ENCODE measurements around the gene CASZ1.
A peak's percentile ranks its signal among the peaks of the same experiment; 100 is the strongest.

CASZ1 gene

DNA sequence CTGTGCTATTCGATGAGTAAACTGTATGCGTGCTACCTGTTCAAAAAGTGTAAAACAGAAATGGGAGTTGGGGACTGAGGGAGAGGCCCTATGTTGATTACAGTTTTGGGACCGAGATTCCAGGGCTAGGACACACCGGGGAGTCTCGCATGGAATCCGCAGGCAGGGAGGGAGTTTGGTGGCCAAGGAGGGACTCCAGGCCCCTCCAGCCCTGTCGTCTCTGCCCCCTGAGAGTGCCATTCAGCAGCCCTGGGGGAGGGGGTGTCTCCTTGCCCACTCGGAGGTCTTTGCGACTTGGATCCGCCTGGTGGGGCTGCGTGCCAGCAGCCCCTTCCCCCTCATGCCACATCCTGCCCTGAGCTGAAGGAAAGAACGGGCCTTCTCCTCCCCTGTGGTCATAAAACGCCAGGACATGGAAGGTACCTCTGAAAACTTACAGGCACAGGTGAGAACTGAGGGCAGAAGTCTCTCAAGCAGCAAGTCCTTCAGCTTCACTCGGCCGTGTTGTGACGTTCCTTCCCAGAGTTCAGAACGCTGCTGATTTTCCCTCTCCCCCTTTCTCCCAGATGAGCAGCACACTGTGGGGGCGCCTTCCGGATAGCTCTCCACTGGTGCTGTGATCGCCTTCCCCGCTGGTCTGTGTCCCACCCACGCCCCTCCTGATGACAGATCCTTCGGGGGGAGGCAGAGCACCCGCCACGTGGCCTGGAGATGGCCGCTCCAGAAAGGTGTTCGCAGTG, 180.3 kb downstream of the CASZ1 start:
- H3K4me1 Mint-ChIP-seq (ENCODE audit: low read depth), result no peaks in the 10 kb centered on the region
- H3K36me3 Mint-ChIP-seq, result no peaks in the 10 kb centered on the region
- H3K27ac Mint-ChIP-seq, result no peak overlapping the region
- H3K4me3 Mint-ChIP-seq, result no peak overlapping the region
- H3K9me3 Mint-ChIP-seq (ENCODE audit: low read depth), result no peaks in the 10 kb centered on the region
- no peaks in the 10 kb centered on the region for H3K27me3 Mint-ChIP-seq

DNA sequence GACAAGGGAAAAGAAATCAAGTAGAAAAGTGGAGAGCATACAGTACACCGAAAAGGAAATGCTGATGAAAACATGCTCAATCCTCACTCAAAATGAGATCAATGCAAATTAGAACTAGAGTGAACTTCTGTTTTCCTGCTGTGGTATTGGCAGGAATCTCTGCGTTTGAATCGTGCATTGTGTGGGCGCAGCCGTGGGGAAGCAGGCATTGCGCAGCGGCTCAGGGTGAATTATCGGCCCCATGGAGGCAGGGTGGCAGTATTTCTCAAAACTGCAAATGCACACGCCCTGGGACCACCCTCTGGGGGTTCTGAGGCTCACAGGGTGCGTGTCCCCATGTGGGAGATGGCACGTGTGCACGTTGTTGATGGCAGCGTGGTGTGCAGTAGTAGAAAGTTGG, 181.1 kb downstream of the CASZ1 start:
- Mint-ChIP-seq H3K4me3 (no peak overlapping the region), H3K9me3 (ENCODE audit: low read depth) (no peaks in the 10 kb centered on the region), H3K36me3 (no peaks in the 10 kb centered on the region), H3K27me3 (no peaks in the 10 kb centered on the region), H3K4me1 (ENCODE audit: low read depth) (no peaks in the 10 kb centered on the region), H3K27ac (no peak overlapping the region)

DNA sequence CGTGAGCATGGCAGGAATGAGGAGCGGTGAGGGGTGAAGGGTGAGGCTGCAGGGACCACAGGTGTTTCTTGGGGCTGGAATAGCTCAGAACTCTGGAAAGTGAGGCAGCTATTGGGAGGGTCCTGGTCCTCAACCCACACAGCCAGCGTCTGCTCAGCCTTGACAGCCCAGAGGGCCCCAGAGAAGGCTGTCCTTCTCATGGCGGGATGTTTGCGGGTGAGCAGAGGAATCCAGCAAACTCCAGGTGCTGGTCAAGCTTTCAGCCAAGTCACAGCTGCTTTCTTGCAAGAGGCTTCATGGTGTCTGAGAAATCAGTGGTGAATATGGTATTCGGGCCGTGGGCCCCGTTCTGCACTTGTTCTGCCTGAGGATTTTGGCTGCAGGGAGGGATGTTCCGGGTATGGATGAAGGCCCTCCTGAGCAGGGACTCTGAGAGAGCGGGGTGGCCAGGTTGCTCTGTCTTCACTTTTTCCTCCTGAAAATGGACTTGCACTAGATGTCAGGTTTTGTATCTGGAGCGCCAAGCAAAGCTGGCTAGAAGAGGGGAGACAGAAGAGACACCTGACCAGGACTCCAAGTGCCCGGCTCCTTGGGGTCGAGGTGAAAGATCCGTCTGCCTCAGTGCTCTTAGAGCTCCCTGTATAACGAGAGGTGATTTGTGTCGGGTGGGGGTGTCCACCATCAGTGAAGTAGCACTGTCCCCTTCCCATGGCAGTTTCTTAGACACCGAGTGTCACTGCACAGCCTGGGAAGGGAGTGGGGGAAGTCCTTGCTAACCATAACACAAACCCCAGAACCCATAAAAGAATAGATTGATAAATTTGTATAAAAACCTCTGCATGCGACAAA, 181.8 kb downstream of the CASZ1 start:
- Mint-ChIP-seq H3K27me3 (no peaks in the 10 kb centered on the region), H3K4me3 (no peak overlapping the region), H3K4me1 (ENCODE audit: low read depth) (no peaks in the 10 kb centered on the region), H3K9me3 (ENCODE audit: low read depth) (no peaks in the 10 kb centered on the region), H3K27ac (no peak overlapping the region), H3K36me3 (no peaks in the 10 kb centered on the region)

DNA sequence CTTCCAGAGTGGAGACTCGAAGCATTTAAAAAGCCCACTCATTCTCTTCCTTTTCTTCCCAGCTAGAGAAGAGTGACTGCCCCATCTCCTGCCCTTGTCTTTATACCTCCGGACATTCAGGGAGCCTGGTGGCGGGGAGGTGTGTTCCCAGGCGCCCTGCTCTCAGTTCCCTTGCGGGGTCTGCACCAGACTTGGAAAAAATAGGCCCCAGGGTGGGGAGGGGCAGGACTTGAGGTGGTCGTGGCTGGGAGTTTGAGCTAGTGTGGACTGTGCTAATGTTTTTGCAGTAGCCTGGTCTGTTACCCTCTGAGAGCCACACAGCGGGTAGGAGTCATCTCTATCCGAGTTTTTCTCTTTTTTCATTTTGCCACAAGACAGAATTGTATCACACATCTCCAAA, 182.6 kb downstream of the CASZ1 start:
- no peak overlapping the region for H3K4me3 Mint-ChIP-seq
- no peaks in the 10 kb centered on the region for H3K36me3 Mint-ChIP-seq
- H3K27me3 Mint-ChIP-seq, result no peaks in the 10 kb centered on the region
- H3K4me1 Mint-ChIP-seq (ENCODE audit: low read depth), result no peaks in the 10 kb centered on the region
- H3K27ac Mint-ChIP-seq, result no peak overlapping the region
- H3K9me3 Mint-ChIP-seq (ENCODE audit: low read depth), result no peaks in the 10 kb centered on the region

DNA sequence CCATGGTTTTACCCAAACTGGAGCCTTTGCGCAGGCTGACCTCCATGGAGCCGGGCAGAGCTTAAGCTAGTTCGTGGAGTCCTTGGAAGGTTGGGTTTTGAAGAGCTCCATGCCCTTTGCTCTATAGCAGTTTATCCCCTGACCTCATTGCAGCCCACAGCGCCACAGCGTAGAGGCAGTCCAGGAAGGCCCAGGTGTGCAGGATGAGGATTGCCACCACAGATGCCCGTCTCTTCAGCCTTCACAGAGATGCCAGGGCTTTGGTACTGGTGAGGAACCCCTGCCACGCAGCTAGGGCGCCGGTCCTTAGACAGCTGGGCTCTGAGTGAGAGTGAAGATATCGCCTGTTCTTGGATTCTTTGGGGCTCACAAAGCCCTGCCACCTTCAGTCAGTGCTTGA, 183.1 kb downstream of the CASZ1 start:
- no peaks in the 10 kb centered on the region for H3K36me3 Mint-ChIP-seq
- H3K27ac Mint-ChIP-seq, result no peak overlapping the region
- H3K9me3 Mint-ChIP-seq (ENCODE audit: low read depth), result no peaks in the 10 kb centered on the region
- no peaks in the 10 kb centered on the region for H3K4me1 Mint-ChIP-seq (ENCODE audit: low read depth)
- H3K4me3 Mint-ChIP-seq, result no peak overlapping the region
- no peaks in the 10 kb centered on the region for H3K27me3 Mint-ChIP-seq

DNA sequence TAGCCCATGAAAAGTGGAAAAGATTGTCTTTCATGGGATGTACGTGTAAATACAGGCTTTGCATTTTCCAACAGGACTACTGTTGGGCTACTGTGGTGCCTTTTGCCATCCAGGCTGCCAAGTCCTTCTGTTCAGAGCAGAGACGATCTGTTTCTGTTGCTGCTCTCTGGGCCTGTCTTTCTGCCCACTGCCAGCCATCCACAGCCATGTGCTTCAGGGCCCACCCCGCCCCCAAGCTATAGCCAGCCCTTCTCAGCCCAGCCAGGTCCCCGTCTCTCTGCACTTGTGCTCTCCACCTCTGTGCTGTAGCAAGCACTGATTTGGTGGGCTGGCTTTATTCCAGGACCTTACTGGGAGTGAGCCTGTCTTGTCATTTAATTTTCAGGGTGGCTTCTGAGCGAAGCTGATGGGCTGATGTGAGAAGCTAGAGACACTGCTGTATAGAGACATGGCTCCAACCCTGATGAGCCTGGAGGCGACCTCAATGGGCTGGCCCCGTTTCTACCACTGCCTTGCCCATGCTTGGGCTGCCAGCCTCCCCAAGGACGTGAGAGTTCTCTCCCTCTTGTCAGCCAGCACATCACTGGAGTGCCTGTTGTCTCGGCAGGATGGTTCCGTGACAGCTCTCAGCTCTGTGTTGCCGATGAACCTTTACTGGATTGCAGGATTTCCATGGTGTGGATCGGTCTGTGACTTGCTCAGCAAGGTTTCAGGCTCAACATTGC, 183.8 kb downstream of the CASZ1 start:
- Mint-ChIP-seq H3K4me3 (no peak overlapping the region), H3K27ac (no peak overlapping the region), H3K36me3 (peaks cover 2% of the 10 kb centered on the region), H3K9me3 (ENCODE audit: low read depth) (no peaks in the 10 kb centered on the region), H3K4me1 (ENCODE audit: low read depth) (no peaks in the 10 kb centered on the region), H3K27me3 (no peaks in the 10 kb centered on the region)

DNA sequence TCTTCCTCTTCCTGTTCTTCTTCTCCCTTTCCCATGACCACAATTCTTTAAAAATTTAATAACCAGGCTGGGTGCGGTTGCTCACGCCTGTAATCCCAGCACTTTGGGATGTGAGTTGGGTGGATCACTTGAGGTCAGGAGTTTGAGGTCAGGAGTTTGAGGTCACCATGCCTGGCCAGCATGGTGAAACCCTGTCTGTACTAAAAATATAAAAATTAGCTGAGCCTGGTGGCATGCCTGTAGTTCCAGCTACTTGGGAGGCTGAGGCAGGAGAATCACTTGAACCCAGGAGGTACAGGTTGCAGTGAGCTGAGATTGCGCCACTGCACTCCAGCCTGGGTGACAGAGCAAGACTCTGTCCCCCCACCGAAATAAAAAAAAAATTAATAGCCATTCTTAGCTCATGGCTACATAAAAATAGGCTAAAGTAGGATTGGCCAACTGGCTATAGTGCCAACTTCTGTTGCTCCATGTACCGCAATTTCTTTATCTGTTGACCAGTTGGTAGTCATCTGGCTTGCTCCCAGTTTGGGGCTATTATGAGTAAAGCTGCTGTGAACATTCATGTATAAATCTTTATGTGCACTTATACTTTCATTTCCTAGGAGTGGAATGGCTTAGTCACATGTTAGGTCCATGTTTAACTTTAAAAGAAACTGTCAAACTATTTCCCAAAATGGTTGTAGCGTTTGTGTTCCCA, 185.4 kb downstream of the CASZ1 start:
- peaks cover 2% of the 10 kb centered on the region for H3K36me3 Mint-ChIP-seq
- no peaks in the 10 kb centered on the region for H3K27me3 Mint-ChIP-seq
- H3K27ac Mint-ChIP-seq, result no peak overlapping the region
- no peaks in the 10 kb centered on the region for H3K9me3 Mint-ChIP-seq (ENCODE audit: low read depth)
- H3K4me1 Mint-ChIP-seq (ENCODE audit: low read depth), result no peaks in the 10 kb centered on the region
- H3K4me3 Mint-ChIP-seq, result no peak overlapping the region

DNA sequence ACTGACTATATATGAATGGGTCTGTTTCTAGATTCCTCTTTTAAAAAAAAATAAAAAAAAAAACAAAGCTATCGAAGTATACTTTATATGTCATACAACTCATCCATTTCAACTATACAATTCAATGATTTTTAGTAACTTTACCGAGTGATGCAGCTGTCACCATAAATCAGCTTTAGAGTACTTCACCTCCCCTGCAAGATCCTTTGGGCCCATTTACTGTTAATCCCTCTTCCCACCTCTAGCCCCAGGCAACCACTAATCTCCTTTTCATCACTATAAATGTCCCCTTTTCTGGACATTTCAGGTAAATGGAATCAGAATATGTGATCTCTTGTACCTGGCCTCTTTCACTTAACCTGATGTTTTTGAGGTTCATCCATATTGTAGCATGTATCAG, 187.8 kb downstream of the CASZ1 start:
- Mint-ChIP-seq H3K4me3 (no peak overlapping the region), H3K27ac (no peak overlapping the region), H3K36me3 (peaks cover 5% of the 10 kb centered on the region), H3K4me1 (ENCODE audit: low read depth) (no peaks in the 10 kb centered on the region), H3K27me3 (no peaks in the 10 kb centered on the region), H3K9me3 (ENCODE audit: low read depth) (no peaks in the 10 kb centered on the region)

DNA sequence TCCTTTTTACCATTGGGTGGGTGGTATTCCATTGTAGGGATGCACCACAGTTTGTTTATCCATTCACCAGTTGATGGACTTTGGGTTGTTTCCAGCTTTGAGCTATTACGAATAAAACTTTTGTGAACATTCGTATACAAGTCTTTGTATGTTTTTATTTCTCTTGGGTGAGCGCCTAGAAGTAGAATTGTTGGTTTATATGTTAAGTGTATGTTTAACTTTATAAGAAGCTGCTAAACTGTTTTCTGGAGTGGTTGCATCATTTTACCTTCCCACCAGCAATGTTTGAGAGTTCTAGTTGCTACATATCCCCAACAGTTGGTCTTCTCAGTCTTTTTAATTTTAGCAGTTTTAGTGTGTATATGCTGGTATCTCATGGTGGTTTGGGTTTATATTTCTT, 189.2 kb downstream of the CASZ1 start:
- Mint-ChIP-seq H3K27me3 (no peaks in the 10 kb centered on the region), H3K9me3 (ENCODE audit: low read depth) (no peaks in the 10 kb centered on the region), H3K4me3 (no peak overlapping the region), H3K4me1 (ENCODE audit: low read depth) (no peaks in the 10 kb centered on the region), H3K27ac (peak overlapping the region; percentile 10), H3K36me3 (peaks cover 5% of the 10 kb centered on the region)

DNA sequence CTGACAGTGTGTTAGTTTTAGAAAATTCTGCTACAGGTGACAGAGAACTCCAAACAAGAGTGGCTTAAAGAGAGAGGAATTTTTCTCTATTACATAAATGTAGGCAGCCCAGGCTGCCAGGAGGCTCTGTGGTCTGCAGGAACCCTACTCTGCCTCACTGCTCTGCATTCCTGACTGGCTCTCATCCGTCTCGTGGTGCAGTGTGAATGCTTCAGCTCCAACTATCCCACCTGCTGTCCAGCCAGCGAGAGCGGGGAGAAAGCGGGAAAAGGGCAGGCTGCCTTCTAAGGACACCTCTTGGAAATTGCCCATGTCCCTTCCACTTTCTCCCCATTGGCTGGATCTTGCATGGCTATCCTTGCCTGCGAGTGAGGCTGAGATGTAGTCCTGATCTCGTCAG, 190.4 kb downstream of the CASZ1 start:
- H3K27me3 Mint-ChIP-seq, result no peaks in the 10 kb centered on the region
- peaks cover 5% of the 10 kb centered on the region for H3K36me3 Mint-ChIP-seq
- H3K27ac Mint-ChIP-seq, result no peak overlapping the region
- H3K4me1 Mint-ChIP-seq (ENCODE audit: low read depth), result no peaks in the 10 kb centered on the region
- H3K4me3 Mint-ChIP-seq, result no peak overlapping the region
- no peaks in the 10 kb centered on the region for H3K9me3 Mint-ChIP-seq (ENCODE audit: low read depth)

DNA sequence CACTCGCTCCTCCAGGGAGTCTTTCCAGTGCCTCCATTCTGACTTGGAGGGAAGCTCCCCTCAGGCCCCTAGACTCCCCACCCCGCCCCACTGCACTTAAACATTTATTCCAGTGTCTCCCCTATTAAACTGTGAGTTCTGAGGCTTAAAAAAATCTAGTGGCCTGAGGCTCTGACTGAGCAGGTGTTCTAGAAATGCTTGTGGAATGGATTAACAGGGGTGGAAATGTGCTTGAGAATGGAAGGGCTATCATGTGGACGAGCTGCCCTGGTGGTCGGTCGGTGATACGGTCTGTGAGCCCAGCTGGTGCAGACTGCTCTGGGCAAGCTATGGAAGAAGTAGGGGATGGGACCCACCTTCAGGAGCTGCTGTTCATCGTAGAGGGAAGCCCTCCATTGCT, 191.5 kb downstream of the CASZ1 start:
- H3K9me3 Mint-ChIP-seq (ENCODE audit: low read depth), result no peaks in the 10 kb centered on the region
- H3K4me3 Mint-ChIP-seq, result no peak overlapping the region
- no peak overlapping the region for H3K27ac Mint-ChIP-seq
- H3K36me3 Mint-ChIP-seq, result peaks cover 5% of the 10 kb centered on the region
- H3K27me3 Mint-ChIP-seq, result no peaks in the 10 kb centered on the region
- no peaks in the 10 kb centered on the region for H3K4me1 Mint-ChIP-seq (ENCODE audit: low read depth)

DNA sequence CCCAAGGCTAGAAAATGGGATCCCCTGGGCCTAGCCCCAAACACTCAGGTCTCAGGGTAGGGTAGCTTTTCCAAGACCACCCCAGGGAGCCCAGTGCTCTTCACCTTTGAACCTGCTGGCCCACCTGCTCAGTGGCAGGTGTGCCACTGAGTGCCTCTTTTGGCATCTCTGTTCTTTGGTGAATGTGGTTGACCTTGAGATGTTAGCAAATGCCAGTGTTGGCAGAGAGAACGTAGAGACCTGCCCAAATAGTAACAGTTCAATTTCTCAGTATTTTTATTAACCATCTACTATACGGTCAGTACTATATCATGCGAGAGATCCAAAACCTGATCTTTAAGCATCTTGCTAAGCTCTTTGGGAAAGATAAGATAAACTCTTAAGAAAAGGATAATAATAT, 193.5 kb downstream of the CASZ1 start:
- no peaks in the 10 kb centered on the region for H3K4me1 Mint-ChIP-seq (ENCODE audit: low read depth)
- H3K27ac Mint-ChIP-seq, result no peak overlapping the region
- no peaks in the 10 kb centered on the region for H3K9me3 Mint-ChIP-seq (ENCODE audit: low read depth)
- peaks cover 5% of the 10 kb centered on the region for H3K36me3 Mint-ChIP-seq
- H3K27me3 Mint-ChIP-seq, result no peaks in the 10 kb centered on the region
- no peak overlapping the region for H3K4me3 Mint-ChIP-seq

DNA sequence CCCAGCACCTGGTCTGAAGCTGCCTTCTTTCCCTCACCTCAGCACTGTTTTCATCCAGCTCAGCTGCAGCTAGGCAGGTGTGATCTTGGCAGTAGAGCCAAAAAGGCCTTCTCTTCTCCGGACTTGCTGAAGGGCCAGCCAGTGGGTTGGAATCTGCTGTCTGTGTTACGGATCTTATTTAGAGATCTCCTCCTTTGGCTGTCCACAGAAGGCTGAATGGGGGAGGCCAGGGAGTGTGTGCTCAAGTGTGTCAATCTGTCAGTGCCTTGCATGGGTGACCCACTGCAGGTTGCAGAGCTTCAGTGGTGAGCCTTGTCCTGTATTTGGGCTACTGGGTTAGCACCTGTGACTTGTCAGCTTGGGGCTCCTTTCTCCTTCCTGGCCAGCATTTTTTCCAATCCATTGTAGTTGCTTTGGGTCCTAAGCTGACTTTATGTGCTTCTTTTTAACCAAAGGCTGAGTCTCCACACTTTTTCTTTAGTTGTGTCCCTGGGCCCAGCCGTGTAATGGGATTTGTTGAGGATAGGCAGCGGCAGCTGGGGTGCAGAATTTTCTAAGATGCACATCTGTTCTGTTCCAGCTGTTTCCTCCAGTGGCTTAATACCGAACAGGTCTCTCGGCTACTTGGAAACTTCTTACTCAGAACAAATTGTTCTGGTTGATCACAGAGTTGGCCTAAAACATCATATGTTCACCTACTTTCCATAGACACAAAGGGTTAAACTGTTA, 194.9 kb downstream of the CASZ1 start:
- H3K4me1 Mint-ChIP-seq (ENCODE audit: low read depth), result no peaks in the 10 kb centered on the region
- no peak overlapping the region for H3K27ac Mint-ChIP-seq
- H3K4me3 Mint-ChIP-seq, result no peak overlapping the region
- H3K9me3 Mint-ChIP-seq (ENCODE audit: low read depth), result no peaks in the 10 kb centered on the region
- H3K36me3 Mint-ChIP-seq, result peaks cover 4% of the 10 kb centered on the region
- no peaks in the 10 kb centered on the region for H3K27me3 Mint-ChIP-seq

DNA sequence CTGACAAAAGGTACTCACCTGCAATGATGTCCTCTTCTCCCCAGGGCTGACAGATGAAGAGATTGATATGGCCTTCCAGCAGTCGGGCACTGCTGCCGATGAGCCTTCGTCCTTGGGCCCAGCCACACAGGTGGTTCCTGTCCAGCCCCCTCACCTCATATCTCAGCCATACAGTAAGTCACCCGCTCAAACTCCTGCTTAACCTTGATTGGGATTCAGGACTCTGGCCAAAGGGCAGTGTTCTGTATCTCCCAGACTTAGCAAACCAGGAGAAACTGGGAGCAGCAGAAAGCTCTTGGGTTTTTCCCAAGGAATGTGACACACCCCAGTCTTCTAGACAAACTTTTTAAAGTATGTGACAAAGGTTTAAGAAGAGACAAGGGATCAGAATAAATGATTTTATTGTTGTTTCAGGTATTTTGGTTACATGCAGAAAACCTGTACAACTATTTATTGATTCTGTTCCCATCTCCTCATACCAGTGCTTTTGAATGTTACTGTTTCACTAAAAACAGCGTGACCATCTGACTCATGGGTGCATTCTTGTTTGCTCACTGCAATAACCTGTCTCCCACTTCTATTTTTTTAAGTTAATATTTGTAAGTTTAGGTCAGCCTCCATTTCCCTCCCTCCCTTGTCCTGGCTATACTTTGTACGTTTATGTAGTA, 197.1 kb downstream of the CASZ1 start:
- H3K4me3 Mint-ChIP-seq, result no peak overlapping the region
- no peaks in the 10 kb centered on the region for H3K27me3 Mint-ChIP-seq
- H3K27ac Mint-ChIP-seq, result no peak overlapping the region
- H3K36me3 Mint-ChIP-seq, result peaks cover 2% of the 10 kb centered on the region
- no peaks in the 10 kb centered on the region for H3K9me3 Mint-ChIP-seq (ENCODE audit: low read depth)
- no peaks in the 10 kb centered on the region for H3K4me1 Mint-ChIP-seq (ENCODE audit: low read depth)

Data from activated naive CD8-positive, alpha-beta T cell (primary cell).